PC-9 (cell line): Measurements from ENCODE around the gene KLHDC1.

ENCODE experiments used
- CTCF ChIP-seq: fragments of 200-600 bp; sonication (generic); conservative IDR thresholded peaks from 2 replicates; pipeline ENCODE4 v1.6.1; 2017; ENCODE audit warnings: mixed run types, antibody characterized with exemption, mild to moderate bottlenecking, moderate library complexity
- EZH2 ChIP-seq: fragments of 200-600 bp; sonication (generic); IDR thresholded peaks from 2 replicates; pipeline ENCODE4 v1.8.0; 2017; ENCODE audit warnings: antibody characterized with exemption, low read depth

- TF ChIP-seq CTCF: no peak
- TF ChIP-seq EZH2: no peak
These were observed 15.3 kb upstream of the KLHDC1 start for GRCh38 chr14:49677643-49678042.
